ENCODE measurements around the gene UBE2H. TPM values are rescaled to one million over a fixed set of nuclear protein-coding genes. Genes with fewer than 3 reads are reported as not detected.

Gene UBE2H
- total RNA-seq, 1 donor from 2014 or later = 104 TPM

DNA sequence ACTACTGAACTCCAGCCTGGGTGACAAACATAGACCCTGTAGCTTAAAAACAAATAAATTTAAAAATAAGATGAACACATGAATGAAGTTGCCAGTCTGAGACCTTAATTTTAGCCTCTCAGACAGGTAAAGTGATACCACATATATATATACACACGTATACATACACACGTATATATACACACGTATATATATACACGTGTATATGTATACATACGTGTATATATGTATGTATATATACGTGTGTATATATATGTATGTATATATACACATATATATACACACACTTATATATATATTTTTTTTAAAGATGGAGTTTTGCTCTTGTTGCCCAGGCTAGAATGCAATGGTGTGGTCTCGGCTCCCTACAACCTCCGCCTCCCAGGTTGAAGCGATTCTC, 62.7 kb downstream of the UBE2H start:
- TF ChIP-seq, protein P1, sequence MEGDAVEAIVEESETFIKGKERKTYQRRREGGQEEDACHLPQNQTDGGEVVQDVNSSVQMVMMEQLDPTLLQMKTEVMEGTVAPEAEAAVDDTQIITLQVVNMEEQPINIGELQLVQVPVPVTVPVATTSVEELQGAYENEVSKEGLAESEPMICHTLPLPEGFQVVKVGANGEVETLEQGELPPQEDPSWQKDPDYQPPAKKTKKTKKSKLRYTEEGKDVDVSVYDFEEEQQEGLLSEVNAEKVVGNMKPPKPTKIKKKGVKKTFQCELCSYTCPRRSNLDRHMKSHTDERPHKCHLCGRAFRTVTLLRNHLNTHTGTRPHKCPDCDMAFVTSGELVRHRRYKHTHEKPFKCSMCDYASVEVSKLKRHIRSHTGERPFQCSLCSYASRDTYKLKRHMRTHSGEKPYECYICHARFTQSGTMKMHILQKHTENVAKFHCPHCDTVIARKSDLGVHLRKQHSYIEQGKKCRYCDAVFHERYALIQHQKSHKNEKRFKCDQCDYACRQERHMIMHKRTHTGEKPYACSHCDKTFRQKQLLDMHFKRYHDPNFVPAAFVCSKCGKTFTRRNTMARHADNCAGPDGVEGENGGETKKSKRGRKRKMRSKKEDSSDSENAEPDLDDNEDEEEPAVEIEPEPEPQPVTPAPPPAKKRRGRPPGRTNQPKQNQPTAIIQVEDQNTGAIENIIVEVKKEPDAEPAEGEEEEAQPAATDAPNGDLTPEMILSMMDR (IDR thresholded peaks at IDR 0.05; ENCODE audit: unreplicated experiment) = no peak
- no peak overlapping the region for H3K4me3 Mint-ChIP-seq

DNA sequence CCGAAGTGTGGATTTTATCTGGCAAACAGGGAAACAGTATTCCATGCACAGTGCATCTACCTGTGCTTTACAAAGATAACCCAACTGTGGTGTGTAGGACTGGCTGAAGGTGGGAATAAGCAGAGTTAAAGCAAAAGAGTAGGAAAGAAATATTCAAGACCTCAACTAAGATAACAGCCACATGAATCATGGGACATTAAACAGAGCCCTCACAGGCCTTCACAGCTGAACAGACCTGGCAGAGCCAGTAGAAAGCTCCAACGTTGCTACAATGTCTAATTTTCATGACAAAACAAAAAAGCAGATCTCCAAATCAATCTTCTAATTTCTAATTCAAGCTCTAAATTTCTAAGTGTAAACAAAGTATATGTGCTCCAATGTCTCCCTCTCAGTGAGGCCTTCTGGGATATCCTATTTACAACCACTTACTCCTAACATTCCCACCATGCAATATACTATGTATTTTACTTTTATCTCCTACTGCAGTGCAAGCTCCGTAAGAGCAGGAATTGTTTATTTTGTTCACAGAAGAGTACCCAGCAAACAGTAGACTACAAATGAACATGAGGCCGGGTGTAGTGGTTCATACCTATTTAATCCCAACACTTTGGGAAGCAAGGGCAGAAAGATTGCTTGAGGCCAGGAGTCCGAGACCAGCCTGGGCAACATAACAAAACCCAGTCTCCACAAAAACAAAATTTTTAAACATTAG, 63.5 kb downstream of the UBE2H start:
- TF ChIP-seq, protein P1 (IDR thresholded peaks at IDR 0.05; ENCODE audit: unreplicated experiment) = no peak
- H3K27me3 Mint-ChIP-seq (ENCODE audit: low read depth) = no peaks in the 10 kb centered on the region
- DNase-seq (ENCODE audit: low spot score in 2 of 2, unreplicated experiment in 2 of 2) = no peak
- H3K27ac Mint-ChIP-seq = peak overlapping the region; percentile 55
- no peak overlapping the region for H3K4me3 Mint-ChIP-seq
- no peaks in the 10 kb centered on the region for H3K9me3 Mint-ChIP-seq
- H3K36me3 Mint-ChIP-seq = peaks cover 5% of the 10 kb centered on the region
- peaks cover 26% of the 10 kb centered on the region for H3K4me1 Mint-ChIP-seq

More for the DNA sequence above, 62.7 kb downstream of the UBE2H start:
- Mint-ChIP-seq H3K9me3 (no peaks in the 10 kb centered on the region), H3K36me3 (peaks cover 4% of the 10 kb centered on the region), H3K27ac (no peak overlapping the region), H3K4me1 (peaks cover 25% of the 10 kb centered on the region), H3K27me3 (ENCODE audit: low read depth) (no peaks in the 10 kb centered on the region)
- DNase-seq (ENCODE audit: low spot score in 2 of 2, unreplicated experiment in 2 of 2) = no peak

DNA sequence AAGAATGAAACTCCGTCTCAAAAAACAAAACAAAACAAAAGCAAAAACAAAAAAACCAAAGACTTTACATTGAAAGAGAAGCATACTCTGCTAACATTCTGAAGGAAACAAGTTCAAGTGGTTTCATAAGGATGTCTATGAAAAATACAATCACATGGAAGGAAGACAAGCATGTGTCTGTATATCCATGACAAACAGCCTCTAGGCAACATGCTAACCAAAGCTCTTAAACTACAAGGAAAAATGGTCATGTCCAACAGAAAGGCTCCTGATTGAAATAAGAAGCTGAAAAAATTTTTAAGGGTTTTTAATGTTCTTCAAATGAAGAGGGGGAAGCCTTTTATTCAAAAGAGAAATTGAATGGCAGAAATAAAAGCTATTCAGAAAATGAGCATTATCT, 64.9 kb downstream of the UBE2H start:
- DNase-seq (ENCODE audit: low spot score in 2 of 2, unreplicated experiment in 2 of 2) = no peak
- Mint-ChIP-seq H3K4me3 (no peak overlapping the region), H3K36me3 (peaks cover 7% of the 10 kb centered on the region), H3K9me3 (no peaks in the 10 kb centered on the region), H3K27me3 (ENCODE audit: low read depth) (no peaks in the 10 kb centered on the region), H3K27ac (peak overlapping the region; percentile 66), H3K4me1 (peaks cover 24% of the 10 kb centered on the region)
- TF ChIP-seq, protein P1 (IDR thresholded peaks at IDR 0.05; ENCODE audit: unreplicated experiment) = no peak

DNA sequence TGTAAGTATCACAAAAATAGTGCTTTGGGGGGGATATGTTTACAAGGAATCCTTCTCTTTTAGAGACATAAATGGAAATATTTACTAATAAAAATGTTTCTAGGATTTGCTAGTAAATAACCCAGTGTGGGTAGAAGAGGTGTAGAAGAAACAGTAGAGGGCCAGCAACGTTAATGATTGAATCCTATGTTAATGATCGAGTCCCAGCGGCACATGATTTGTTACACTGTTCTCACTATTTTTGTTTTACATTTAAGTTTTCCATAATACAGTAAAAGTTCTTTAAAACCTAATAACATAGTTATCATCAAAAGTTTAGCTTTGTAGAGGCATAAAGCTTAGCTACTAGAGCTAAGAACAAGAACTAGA, 66.0 kb downstream of the UBE2H start:
- TF ChIP-seq, protein P1 (IDR thresholded peaks at IDR 0.05; ENCODE audit: unreplicated experiment) = no peak
- H3K4me3 Mint-ChIP-seq = no peak overlapping the region
- peaks cover 27% of the 10 kb centered on the region for H3K4me1 Mint-ChIP-seq
- no peak for DNase-seq (ENCODE audit: low spot score in 2 of 2, unreplicated experiment in 2 of 2)
- H3K27ac Mint-ChIP-seq = no peak overlapping the region
- H3K9me3 Mint-ChIP-seq = no peaks in the 10 kb centered on the region
- H3K27me3 Mint-ChIP-seq (ENCODE audit: low read depth) = no peaks in the 10 kb centered on the region
- peaks cover 7% of the 10 kb centered on the region for H3K36me3 Mint-ChIP-seq

DNA sequence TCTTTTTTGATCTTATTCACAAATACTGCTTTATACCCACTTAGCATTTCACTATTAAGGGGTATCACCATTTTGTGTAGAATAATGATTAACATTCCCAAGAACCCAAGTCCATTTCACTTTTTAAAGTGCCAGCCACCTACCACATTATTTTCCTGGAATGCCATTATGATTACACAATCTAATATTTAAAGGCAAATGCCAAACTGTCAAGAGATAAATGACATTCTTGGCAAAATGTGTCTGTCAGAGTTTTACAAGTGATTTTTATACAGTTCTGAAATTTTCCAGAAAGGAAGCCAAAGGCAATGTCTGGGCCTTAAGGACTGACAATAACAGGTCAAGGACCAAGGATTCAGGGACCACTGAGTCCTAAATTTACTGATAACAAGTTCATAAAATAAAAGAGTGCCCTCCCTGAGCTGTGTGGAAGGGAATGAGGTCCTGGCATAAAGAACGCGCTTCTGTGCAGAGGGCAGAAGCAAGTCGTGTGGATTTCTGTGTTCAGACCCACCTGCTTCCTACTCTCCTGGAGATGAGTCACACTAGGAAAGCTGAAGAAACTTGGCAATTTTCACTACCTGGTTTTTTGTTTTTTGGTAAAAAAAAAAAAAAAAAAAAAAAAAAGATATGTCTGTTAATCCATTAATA, 66.5 kb downstream of the UBE2H start:
- no peak for DNase-seq (ENCODE audit: low spot score in 2 of 2, unreplicated experiment in 2 of 2)
- no peaks in the 10 kb centered on the region for H3K9me3 Mint-ChIP-seq
- H3K27me3 Mint-ChIP-seq (ENCODE audit: low read depth) = no peaks in the 10 kb centered on the region
- TF ChIP-seq, protein P1 (IDR thresholded peaks at IDR 0.05; ENCODE audit: unreplicated experiment) = no peak
- H3K27ac Mint-ChIP-seq = peak overlapping the region; percentile 25
- peaks cover 7% of the 10 kb centered on the region for H3K36me3 Mint-ChIP-seq
- H3K4me1 Mint-ChIP-seq = peaks cover 30% of the 10 kb centered on the region
- H3K4me3 Mint-ChIP-seq = no peak overlapping the region
